A673 (cell line): Measurements from ENCODE around the gene ABLIM3. TPM values are rescaled to one million over a fixed set of nuclear protein-coding genes. Genes with fewer than 3 reads are reported as not detected.
A peak's percentile ranks its signal among the peaks of the same experiment; 100 is the strongest.

ENCODE experiments used
- Bru-seq: library from RNA; stranded (reverse); fragments of 400-500 nt; gene quantifications from one replicate; lab custom pipeline; 2021; lab: Mats Ljungman, UMichigan
- BruChase-seq, 2 experiments: library from RNA; stranded (reverse); fragments of 400-500 nt; gene quantifications; one replicate each; lab custom pipeline; 2021; lab: Mats Ljungman, UMichigan
- BruUV-seq: library from RNA; stranded (reverse); fragments of 400-500 nt; replicated peaks from 2 replicates; lab custom pipeline; 2021; lab: Mats Ljungman, UMichigan
- CTCF ChIA-PET: fragments of 300-600 bp; sonication (Branson Sonifier 250); formaldehyde crosslinking; loops from one replicate; lab custom pipeline; 2022; ENCODE audit warnings: antibody characterized with exemption; lab: Charles Lee
- POLR2A ChIA-PET: fragments of 300-600 bp; sonication (Branson Sonifier 250); formaldehyde crosslinking; loops from one replicate; lab custom pipeline; 2022; ENCODE audit warnings: antibody characterized with exemption; ENCODE audit not compliant: low non-redundant PET; lab: Charles Lee
- DNase-seq: peaks from one replicate; pipeline ENCODE4 v3.0.0-alpha.2; 2015; ENCODE audit warnings: low spot score
- H3K27ac ChIP-seq: fragments of 200-600 bp; sonication (generic); 2 replicates; pipeline ENCODE4 v1.5.1; 2016; ENCODE audit warnings: mixed run types, low read depth, mild to moderate bottlenecking, mixed read lengths, antibody characterized with exemption, low read length; ENCODE audit not compliant: poor library complexity, severe bottlenecking
- H3K27me3 ChIP-seq: fragments of 200-600 bp; sonication (generic); replicated peaks from 2 replicates; pipeline ENCODE4 v1.6.1; 2017; ENCODE audit warnings: mixed run types, low read depth, mild to moderate bottlenecking, mixed read lengths, antibody characterized with exemption, low read length; ENCODE audit not compliant: insufficient read depth, poor library complexity
- H3K36me3 ChIP-seq: fragments of 200-600 bp; sonication (generic); 2 replicates; pipeline ENCODE4 v1.6.1; 2016; ENCODE audit warnings: mixed run types, mild to moderate bottlenecking, mixed read lengths, antibody characterized with exemption, low read length; ENCODE audit not compliant: insufficient read depth, poor library complexity, severe bottlenecking
- H3K4me1 ChIP-seq: fragments of 200-600 bp; sonication (generic); 2 replicates; pipeline ENCODE4 v1.6.1; 2017; ENCODE audit warnings: mixed run types, mild to moderate bottlenecking, mixed read lengths, antibody characterized with exemption, low read length; ENCODE audit not compliant: insufficient read depth, poor library complexity, severe bottlenecking
- H3K4me3 ChIP-seq: fragments of 200-600 bp; sonication (generic); 2 replicates; pipeline ENCODE4 v1.5.1; 2016; ENCODE audit warnings: low read depth, mixed run types, mild to moderate bottlenecking, mixed read lengths, low read length; ENCODE audit not compliant: poor library complexity, severe bottlenecking
- H3K9me3 ChIP-seq: fragments of 200-600 bp; sonication (generic); 2 replicates; pipeline ENCODE4 v1.6.1; 2016; ENCODE audit warnings: mixed run types, low read depth, mild to moderate bottlenecking, mixed read lengths, antibody characterized with exemption, low read length; ENCODE audit not compliant: poor library complexity, severe bottlenecking
- EZH2 ChIP-seq: fragments of 200-600 bp; sonication (generic); IDR thresholded peaks from 2 replicates; pipeline ENCODE4 v1.6.1; 2017; ENCODE audit warnings: borderline replicate concordance, low read depth, mild to moderate bottlenecking, mixed read lengths, antibody characterized with exemption, low read length; ENCODE audit not compliant: poor library complexity, severe bottlenecking
- intact Hi-C: fragments of 100-400 bp; cut with micrococcal nuclease; formaldehyde crosslinking; loops from one replicate; pipeline ENCODE4 v1.10.0; 2022; ENCODE audit not compliant: unreplicated experiment
- long read RNA-seq: library from polyadenylated mRNA; stranded (forward); transcript quantifications from one replicate; pipeline ENCODE4 v2.0.0, GENCODE V29; 2022
- total RNA-seq: library from RNA; stranded (reverse); gene quantifications from 2 replicates; pipeline ENCODE4 v1.2.3, GENCODE V29; 2021
- TF ChIP-seq, protein P1 (sequence below): fragments of 300-800, 200-600 bp; sonication (generic); conservative IDR thresholded peaks from 2 replicates; pipeline ENCODE4 v1.5.1; 2017; ENCODE audit warnings: low read depth, mild to moderate bottlenecking, antibody characterized with exemption, low read length, moderate library complexity, mixed read lengths

The ABLIM3 gene
- not detected in 2 replicates for total RNA-seq
- not detected for Bru-seq, nascent RNA
- percentile 1 among the genes with signal in this experiment for BruChase-seq, experiment 1, labeled RNA remaining after a 2-hour chase
- BruChase-seq, experiment 2, labeled RNA remaining after a 6-hour chase = percentile 0 among the genes with signal in this experiment
- long read RNA-seq = 0 reads

DNA sequence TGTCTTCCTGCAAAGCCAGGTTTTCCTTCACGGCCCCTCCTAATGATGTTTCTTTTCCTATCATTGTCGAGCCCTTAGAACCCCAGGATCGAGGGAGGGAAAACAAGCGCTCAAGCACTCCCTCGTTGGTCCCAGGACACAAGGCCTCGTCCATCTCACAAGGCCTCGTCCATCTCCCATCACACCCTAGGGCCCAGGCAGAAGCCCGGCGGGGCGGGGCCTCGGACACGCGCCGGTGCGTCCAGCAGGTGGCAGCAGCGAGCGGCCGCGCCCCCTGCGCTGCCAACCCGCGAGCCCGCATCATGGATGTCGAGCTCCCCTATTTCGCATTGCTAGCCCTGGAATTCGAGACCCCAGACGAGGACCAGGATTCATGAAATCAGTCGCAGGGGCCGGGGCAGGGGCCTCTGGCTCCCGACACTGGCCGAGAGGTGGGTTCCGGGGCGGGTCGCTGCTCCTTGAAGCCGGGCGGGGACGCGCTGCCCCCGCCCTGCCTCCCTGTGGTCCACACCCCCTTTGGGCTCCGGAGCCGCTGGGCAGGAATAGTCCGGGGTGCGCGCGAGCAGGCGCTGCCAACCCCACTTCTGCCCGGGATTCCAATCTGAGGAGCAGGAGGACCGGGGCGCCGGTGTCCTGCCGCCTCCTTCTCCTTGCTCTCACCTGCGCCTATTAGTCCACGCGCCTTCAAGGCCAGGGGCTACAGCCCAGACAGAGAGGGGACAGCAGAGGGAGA lies at the start of gene ABLIM3:
ABLIM3 (plus strand) TSS at position 270 of the 733 bp plus-strand sequence. CDS start 603 bp downstream, outside the sequence.
- peaks cover 46% of the 10 kb centered on the region for H3K27me3 ChIP-seq
- DNase-seq = peak; percentile 62
- TF ChIP-seq, protein P1, sequence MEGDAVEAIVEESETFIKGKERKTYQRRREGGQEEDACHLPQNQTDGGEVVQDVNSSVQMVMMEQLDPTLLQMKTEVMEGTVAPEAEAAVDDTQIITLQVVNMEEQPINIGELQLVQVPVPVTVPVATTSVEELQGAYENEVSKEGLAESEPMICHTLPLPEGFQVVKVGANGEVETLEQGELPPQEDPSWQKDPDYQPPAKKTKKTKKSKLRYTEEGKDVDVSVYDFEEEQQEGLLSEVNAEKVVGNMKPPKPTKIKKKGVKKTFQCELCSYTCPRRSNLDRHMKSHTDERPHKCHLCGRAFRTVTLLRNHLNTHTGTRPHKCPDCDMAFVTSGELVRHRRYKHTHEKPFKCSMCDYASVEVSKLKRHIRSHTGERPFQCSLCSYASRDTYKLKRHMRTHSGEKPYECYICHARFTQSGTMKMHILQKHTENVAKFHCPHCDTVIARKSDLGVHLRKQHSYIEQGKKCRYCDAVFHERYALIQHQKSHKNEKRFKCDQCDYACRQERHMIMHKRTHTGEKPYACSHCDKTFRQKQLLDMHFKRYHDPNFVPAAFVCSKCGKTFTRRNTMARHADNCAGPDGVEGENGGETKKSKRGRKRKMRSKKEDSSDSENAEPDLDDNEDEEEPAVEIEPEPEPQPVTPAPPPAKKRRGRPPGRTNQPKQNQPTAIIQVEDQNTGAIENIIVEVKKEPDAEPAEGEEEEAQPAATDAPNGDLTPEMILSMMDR = peak; percentile 80
- peak; percentile 32 for TF ChIP-seq EZH2
- no peaks in the 10 kb centered on the region for H3K9me3 ChIP-seq
- H3K4me1 ChIP-seq = no peaks in the 10 kb centered on the region
- no peak within 1 kb of the TSS for H3K27ac ChIP-seq
- BruUV-seq = no TSS peak
- H3K4me3 ChIP-seq = peak within 1 kb of the TSS; percentile 43
- POLR2A ChIA-PET = no interaction called here
- no peaks in the 10 kb centered on the region for H3K36me3 ChIP-seq
- CTCF ChIA-PET = interaction anchor here (0.6 to 0.7 kb wide), 2 partner anchors 87 to 353 kb away, joined by 3 read pairs; no protein-coding TSS in a partner anchor
- intact Hi-C loops = loop anchor here (2.0 kb wide), 2 partner anchors 87 to 127 kb away; no protein-coding TSS in a partner anchor

DNA sequence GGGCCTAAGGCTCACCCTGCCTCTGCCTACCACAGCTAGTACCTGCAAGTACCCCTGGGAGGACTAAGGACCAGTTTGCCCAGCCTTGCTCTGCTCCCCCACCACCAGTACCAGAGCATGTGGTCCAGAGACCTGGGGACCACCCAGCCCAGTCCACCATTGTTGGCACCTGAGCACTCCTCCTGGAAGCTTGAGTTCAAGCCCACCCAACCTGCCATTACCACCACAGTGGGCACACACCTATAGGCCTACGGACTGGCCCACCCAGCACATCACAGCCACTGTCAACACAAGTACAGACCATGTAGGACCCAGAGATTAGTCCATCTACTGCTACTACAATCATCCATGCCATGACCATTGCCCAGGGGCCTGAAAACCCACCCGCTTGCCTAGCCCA lies 47.7 kb upstream of the ABLIM3 start:
- no peak overlapping the region for H3K27ac ChIP-seq
- ChIA-PET CTCF (no interaction called here), POLR2A (no interaction called here)
- H3K27me3 ChIP-seq = no peaks in the 10 kb centered on the region
- intact Hi-C loops = no loop called here
- no peak overlapping the region for H3K4me3 ChIP-seq
- H3K4me1 ChIP-seq = no peaks in the 10 kb centered on the region
- H3K36me3 ChIP-seq = no peaks in the 10 kb centered on the region
- no TSS peak for BruUV-seq
- H3K9me3 ChIP-seq = no peaks in the 10 kb centered on the region
- TF ChIP-seq EZH2 = no peak
- TF ChIP-seq, protein P1 = no peak
- no peak for DNase-seq

DNA sequence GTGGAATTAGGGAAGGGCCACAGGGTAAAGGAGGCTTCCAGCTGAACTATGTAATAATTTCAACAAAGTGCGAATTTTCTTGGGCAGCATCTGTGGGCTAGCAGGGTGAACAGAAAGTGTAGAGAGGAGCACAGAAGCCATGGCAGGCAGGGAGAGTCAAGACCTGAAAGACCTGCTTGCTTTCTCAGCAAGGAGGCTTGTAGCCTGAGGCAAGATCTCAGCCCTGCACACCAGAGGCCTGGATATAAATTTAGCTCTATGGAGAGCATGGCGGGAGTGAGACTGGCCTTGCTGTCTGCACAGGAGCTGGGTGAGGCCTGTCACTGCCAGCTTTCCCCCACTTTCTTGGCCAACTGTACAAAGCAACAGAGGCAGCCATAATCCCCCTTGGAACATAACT lies 46.3 kb upstream of the ABLIM3 start:
- no peak overlapping the region for H3K27ac ChIP-seq
- no peaks in the 10 kb centered on the region for H3K27me3 ChIP-seq
- H3K9me3 ChIP-seq = peaks cover 1% of the 10 kb centered on the region
- ChIA-PET POLR2A (no interaction called here), CTCF (no interaction called here)
- DNase-seq = no peak
- H3K36me3 ChIP-seq = no peaks in the 10 kb centered on the region
- H3K4me3 ChIP-seq = no peak overlapping the region
- intact Hi-C loops = no loop called here
- no TSS peak for BruUV-seq
- TF ChIP-seq, protein P1 = no peak
- no peak for TF ChIP-seq EZH2
- H3K4me1 ChIP-seq = no peaks in the 10 kb centered on the region
